GM23338 (cell line): ENCODE measurements around the gene ANO7. TPM values are rescaled to one million over a fixed set of nuclear protein-coding genes. Genes with fewer than 3 reads are reported as not detected.

Source experiments
- ATAC-seq: fragments of 200-7000 bp; cut with Tn5 transposase; 3 replicates; pipeline ENCODE4 v1.9.1; 2020
- DNase-seq: peaks from one replicate; pipeline ENCODE4 v3.0.0-alpha.2; 2015; ENCODE audit warnings: low spot score
- H2AFZ ChIP-seq: fragments of 200-600 bp; sonication (generic); 2 replicates; pipeline ENCODE4 v1.8.0; 2016; ENCODE audit warnings: antibody characterized with exemption, mild to moderate bottlenecking, moderate library complexity
- H3F3A ChIP-seq: fragments of 200-600 bp; sonication (generic); replicated peaks from 2 replicates; pipeline ENCODE4 v1.8.0; 2017; ENCODE audit warnings: antibody characterized with exemption, mixed run types, low read depth
- H3K27ac ChIP-seq: fragments of 200-600 bp; sonication (generic); 2 replicates; pipeline ENCODE4 v1.6.1; 2016; ENCODE audit warnings: low read depth
- H3K27me3 ChIP-seq: fragments of 200-600 bp; sonication (generic); 2 replicates; pipeline ENCODE4 v1.8.0; 2016; ENCODE audit warnings: mild to moderate bottlenecking, mixed run types, moderate library complexity; ENCODE audit not compliant: insufficient read depth
- H3K36me3 ChIP-seq: fragments of 200-600 bp; sonication (generic); 2 replicates; pipeline ENCODE4 v1.8.0; 2016; ENCODE audit warnings: mild to moderate bottlenecking; ENCODE audit not compliant: insufficient read depth
- H3K4me1 ChIP-seq: fragments of 200-600 bp; sonication (generic); 2 replicates; pipeline ENCODE4 v1.8.0; 2016; ENCODE audit warnings: mild to moderate bottlenecking, moderate library complexity; ENCODE audit not compliant: insufficient read depth
- H3K4me2 ChIP-seq: fragments of 200-600 bp; sonication (generic); 2 replicates; pipeline ENCODE4 v1.7.1; 2017; ENCODE audit warnings: mixed run types
- H3K4me3 ChIP-seq: fragments of 200-600 bp; sonication (generic); 2 replicates; pipeline ENCODE4 v1.6.1; 2016; ENCODE audit warnings: mixed run types
- H3K79me2 ChIP-seq: fragments of 200-600 bp; sonication (generic); replicated peaks from 2 replicates; pipeline ENCODE4 v1.8.0; 2017; ENCODE audit warnings: mild to moderate bottlenecking; ENCODE audit not compliant: insufficient read depth
- H3K9me2 ChIP-seq: fragments of 200-600 bp; sonication (generic); 2 replicates; pipeline ENCODE4 v1.8.0; 2017; ENCODE audit not compliant: insufficient read depth
- H4K20me1 ChIP-seq: fragments of 200-600 bp; sonication (generic); replicated peaks from 2 replicates; pipeline ENCODE4 v1.8.0; 2017; ENCODE audit warnings: mild to moderate bottlenecking; ENCODE audit not compliant: insufficient read depth
- H3K27ac Mint-ChIP-seq: 2 replicates; pipeline ENCODE4 v1.8.0; 2020; ENCODE audit warnings: inconsistent platforms, mild to moderate bottlenecking, moderate library complexity, mixed read lengths
- H3K27me3 Mint-ChIP-seq: 3 replicates; pipeline ENCODE4 v1.8.0; 2022; ENCODE audit warnings: low read depth, mild to moderate bottlenecking, moderate library complexity, mixed read lengths, inconsistent platforms; ENCODE audit not compliant: insufficient read depth, poor library complexity
- H3K36me3 Mint-ChIP-seq: 3 replicates; pipeline ENCODE4 v1.8.0; 2021; ENCODE audit warnings: low read depth, mild to moderate bottlenecking, inconsistent platforms, moderate library complexity, mixed read lengths
- H3K4me1 Mint-ChIP-seq: 3 replicates; pipeline ENCODE4 v1.8.0; 2020; ENCODE audit warnings: mild to moderate bottlenecking, inconsistent platforms, mixed read lengths
- H3K4me3 Mint-ChIP-seq: 3 replicates; pipeline ENCODE4 v1.8.0; 2021; ENCODE audit warnings: moderate library complexity, mild to moderate bottlenecking, inconsistent platforms, mixed read lengths
- H3K9me3 Mint-ChIP-seq: 3 replicates; pipeline ENCODE4 v1.8.0; 2020; ENCODE audit warnings: moderate library complexity, mild to moderate bottlenecking, inconsistent platforms, mixed read lengths
- CREB1 ChIP-seq: fragments of 250-450 bp; sonication (Bioruptor Pico); IDR thresholded peaks from 2 replicates; pipeline ENCODE4 v1.5.0; 2020; ENCODE audit warnings: low read depth, mild to moderate bottlenecking, moderate library complexity
- CTCF ChIP-seq, 2 experiments: fragments of 200-600 bp in 1 of 2; sonication (generic) in 1 of 2; conservative IDR thresholded peaks; 2 replicates each; pipeline versions ENCODE4 v1.5.1 to v1.6.1; 2016 to 2017; ENCODE audit warnings: antibody characterized with exemption in 2 of 2, low read depth in 2 of 2, mild to moderate bottlenecking in 2 of 2, moderate library complexity in 1 of 2
- ETS1 ChIP-seq: IDR thresholded peaks from 2 replicates; pipeline ENCODE4 v1.6.1; 2016; ENCODE audit warnings: antibody characterized with exemption
- EZH2 ChIP-seq: fragments of 200-600 bp; sonication (generic); IDR thresholded peaks from one replicate; pipeline ENCODE4 v1.8.0; 2017; ENCODE audit warnings: antibody characterized with exemption, mild to moderate bottlenecking, low read depth; ENCODE audit not compliant: unreplicated experiment
- EZH2phosphoT487 ChIP-seq: fragments of 200-600 bp; sonication (generic); IDR thresholded peaks from one replicate; pipeline ENCODE4 v1.8.1; 2018; ENCODE audit warnings: antibody characterized with exemption; ENCODE audit not compliant: unreplicated experiment
- JUNB ChIP-seq: IDR thresholded peaks from one replicate; pipeline ENCODE4 v1.6.1; 2016; ENCODE audit warnings: antibody characterized with exemption; ENCODE audit not compliant: unreplicated experiment
- NANOG ChIP-seq: IDR thresholded peaks from 2 replicates; pipeline ENCODE4 v1.6.1; 2016; ENCODE audit warnings: antibody characterized with exemption, borderline replicate concordance
- POLR2AphosphoS5 ChIP-seq: IDR thresholded peaks from 2 replicates; pipeline ENCODE4 v1.6.1; 2016; ENCODE audit warnings: antibody characterized with exemption, low read depth
- REST ChIP-seq: IDR thresholded peaks from one replicate; pipeline ENCODE4 v1.6.1; 2018; ENCODE audit warnings: antibody characterized with exemption; ENCODE audit not compliant: unreplicated experiment
- STAT1 ChIP-seq: IDR thresholded peaks from one replicate; pipeline ENCODE4 v1.6.1; 2016; ENCODE audit warnings: antibody characterized with exemption; ENCODE audit not compliant: unreplicated experiment
- ZNF114 ChIP-seq: fragments of 250-450 bp; sonication (Bioruptor Pico); IDR thresholded peaks from 2 replicates; pipeline ENCODE4 v1.5.0; 2020; ENCODE audit warnings: mild to moderate bottlenecking, moderate library complexity
- ZNF331 ChIP-seq: fragments of 250-450 bp; sonication (Bioruptor Pico); IDR thresholded peaks from 2 replicates; pipeline ENCODE4 v1.5.0; 2020; ENCODE audit warnings: low read depth, mild to moderate bottlenecking, moderate library complexity
- ZNF462 ChIP-seq: fragments of 250-450 bp; sonication (Bioruptor Pico); IDR thresholded peaks from 2 replicates; pipeline ENCODE4 v1.5.0; 2020; ENCODE audit warnings: mild to moderate bottlenecking, moderate library complexity
- polyA plus RNA-seq: library from polyadenylated mRNA; unstranded; fragments of >200 nt; fragmentation: Nextera tagmentation; extraction: Ambion mirVana; gene quantifications from 2 replicates; pipeline ENCODE4 v1.2.1, GENCODE V29; 2016
- total RNA-seq: library from RNA; depleted of rRNA; stranded (reverse); fragments of >200 nt; shearing (Covaris generic); gene quantifications from 2 replicates; pipeline ENCODE4 v1.2.3, GENCODE V29; 2014

The ANO7 gene
- total and polyA plus RNA-seq, 2 experiments from 2014 or later: 3.6 to 5.1 TPM

GRCh38 chr2:241234066-241234790 is 45.8 kb downstream of the ANO7 start:
- H4K20me1 ChIP-seq: peaks cover 25% of the 10 kb centered on the region
- no peaks in the 10 kb centered on the region for H3K9me3 Mint-ChIP-seq
- DNase-seq: no peak
- H3K27ac Mint-ChIP-seq: no peak overlapping the region
- no peak overlapping the region for H3K4me3 ChIP-seq
- no peaks in the 10 kb centered on the region for H3K27me3 ChIP-seq
- no peaks in the 10 kb centered on the region; the same call in 2 of the 3 replicates for H3K4me1 Mint-ChIP-seq
- no peak for TF ChIP-seq POLR2AphosphoS5
- TF ChIP-seq ZNF331 (CRISPR knock-in tag): no peak
- no peak for TF ChIP-seq NANOG
- no peak for TF ChIP-seq EZH2
- no peak for TF ChIP-seq CREB1 (CRISPR knock-in tag)
- TF ChIP-seq ZNF462: no peak
- TF ChIP-seq CTCF (conservative IDR thresholded peaks at IDR 0.05; ENCODE audit: low read depth in 2 of 2): no peak
- TF ChIP-seq JUNB: no peak
- TF ChIP-seq STAT1: no peak
- no peak for TF ChIP-seq ETS1
- no peak for TF ChIP-seq EZH2phosphoT487
- TF ChIP-seq ZNF114 (CRISPR knock-in tag): no peak
- TF ChIP-seq REST: no peak
- no peak overlapping the region for H2AFZ ChIP-seq
- H3K4me3 Mint-ChIP-seq: no peak overlapping the region
- no peak overlapping the region for H3K27ac ChIP-seq
- H3K9me2 ChIP-seq: no peaks in the 10 kb centered on the region
- H3K27me3 Mint-ChIP-seq: peaks cover 29% of the 10 kb centered on the region
- H3K4me1 ChIP-seq: no peaks in the 10 kb centered on the region
- ATAC-seq: no peak
- H3K4me2 ChIP-seq: no peak overlapping the region
- peaks cover 91% of the 10 kb centered on the region for H3K36me3 Mint-ChIP-seq
- H3K36me3 ChIP-seq: peaks cover 47% of the 10 kb centered on the region
- 0 out of 2 replicates have a peak, but pooled peaks cover 3% of the 10 kb centered on the region for H3K79me2 ChIP-seq
- no peaks in the 10 kb centered on the region; the same call in 1 of the 2 replicates for H3F3A ChIP-seq
